Lower leg skin (tissue), 4 donors: ENCODE data around the gene FAM227A. TPM values are rescaled to one million over a fixed set of nuclear protein-coding genes. Genes with fewer than 3 reads are reported as not detected.

Experiments
- DNase-seq, 2 donors: peaks; one replicate each; pipeline ENCODE4 v3.0.0-alpha.2; 2019; ENCODE audit warnings: low spot score in 2 of 2
- H3K4me3 ChIP-seq: fragments of 200-600 bp; sonication (generic); 2 replicates; pipeline ENCODE4 v1.5.1; 2017; ENCODE audit warnings: mild to moderate bottlenecking, low read depth; ENCODE audit not compliant: poor library complexity, severe bottlenecking
- POLR2A ChIP-seq, 2 donors: fragments of 450-650 bp; IDR thresholded peaks; one replicate each; pipeline ENCODE4 v1.6.1; 2016 to 2017; ENCODE audit warnings: antibody characterized with exemption in 2 of 2, mild to moderate bottlenecking in 1 of 2, moderate library complexity in 1 of 2
- WGBS, 2 donors: methylation state at CpG; one replicate each; pipeline ENCODE4 v1.1.5; 2018; 5-methylcytosine and 5-hydroxymethylcytosine counted together
- intact Hi-C: fragments of 100-400 bp; cut with DNase I; formaldehyde crosslinking; loops from one replicate; pipeline ENCODE4 v1.15.0; 2023; ENCODE audit warnings: low total_unique reads
- total RNA-seq, 4 donors: library from RNA; depleted of rRNA; stranded (reverse); fragments of >200 nt; gene quantifications; one replicate each; pipeline ENCODE4 v1.1.0, GENCODE V29; 2016
- TF ChIP-seq, protein P1 (sequence below), 3 donors: fragments of 450-650 bp; IDR thresholded peaks; one replicate each; pipeline ENCODE4 v1.5.1; 2016; ENCODE audit warnings: antibody characterized with exemption in 3 of 3, mild to moderate bottlenecking in 3 of 3, moderate library complexity in 2 of 3

FAM227A gene
- total RNA-seq, 4 donors from 2014 or later = 0.97 to 3.9 (median 2.4) TPM

DNA sequence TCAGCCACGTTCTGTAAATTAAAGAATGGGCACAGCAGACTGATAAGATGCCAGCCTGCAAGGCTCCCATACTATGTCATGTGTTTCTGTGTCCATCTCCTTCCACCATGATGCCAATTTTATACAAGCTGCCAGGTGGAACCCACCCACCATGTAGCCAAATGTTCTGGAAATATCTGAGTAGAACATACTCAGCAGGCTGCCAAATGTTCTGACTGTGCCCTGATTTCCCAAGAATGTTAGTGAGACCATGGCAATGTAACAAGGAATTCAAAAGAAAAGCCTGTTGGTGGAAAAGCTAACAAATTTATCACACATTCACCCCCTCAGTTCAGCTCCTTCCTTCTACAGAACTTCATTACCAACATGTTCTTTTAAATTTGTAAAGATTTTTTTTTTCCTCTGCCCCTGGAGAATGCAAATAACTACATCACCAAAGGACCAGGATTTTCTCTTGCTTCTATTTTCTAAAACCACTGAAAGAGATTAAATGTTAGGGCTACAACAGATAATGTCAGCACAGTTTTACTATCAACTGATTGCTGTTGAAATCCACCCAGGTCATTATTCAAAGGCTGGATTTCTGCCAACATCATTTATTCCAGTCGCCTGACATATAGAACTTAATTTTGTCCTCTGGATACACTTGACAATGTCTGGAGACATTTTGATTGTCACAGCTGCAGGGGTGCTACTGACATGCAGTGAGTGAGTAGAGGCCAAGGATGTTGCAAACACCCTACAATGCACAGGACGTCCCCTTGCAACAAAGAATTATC lies 89.3 kb downstream of the FAM227A start:
- WGBS, 2 donors = 68 to 73% methylated on average over 3 of the region's 3 CpGs
- DNase-seq = no peak
- intact Hi-C loops = loop anchor here (2.0 kb wide), 1 partner anchor 34 kb away; no protein-coding TSS in a partner anchor
- no peak for TF ChIP-seq POLR2A (IDR thresholded peaks at IDR 0.05)
- TF ChIP-seq, protein P1, sequence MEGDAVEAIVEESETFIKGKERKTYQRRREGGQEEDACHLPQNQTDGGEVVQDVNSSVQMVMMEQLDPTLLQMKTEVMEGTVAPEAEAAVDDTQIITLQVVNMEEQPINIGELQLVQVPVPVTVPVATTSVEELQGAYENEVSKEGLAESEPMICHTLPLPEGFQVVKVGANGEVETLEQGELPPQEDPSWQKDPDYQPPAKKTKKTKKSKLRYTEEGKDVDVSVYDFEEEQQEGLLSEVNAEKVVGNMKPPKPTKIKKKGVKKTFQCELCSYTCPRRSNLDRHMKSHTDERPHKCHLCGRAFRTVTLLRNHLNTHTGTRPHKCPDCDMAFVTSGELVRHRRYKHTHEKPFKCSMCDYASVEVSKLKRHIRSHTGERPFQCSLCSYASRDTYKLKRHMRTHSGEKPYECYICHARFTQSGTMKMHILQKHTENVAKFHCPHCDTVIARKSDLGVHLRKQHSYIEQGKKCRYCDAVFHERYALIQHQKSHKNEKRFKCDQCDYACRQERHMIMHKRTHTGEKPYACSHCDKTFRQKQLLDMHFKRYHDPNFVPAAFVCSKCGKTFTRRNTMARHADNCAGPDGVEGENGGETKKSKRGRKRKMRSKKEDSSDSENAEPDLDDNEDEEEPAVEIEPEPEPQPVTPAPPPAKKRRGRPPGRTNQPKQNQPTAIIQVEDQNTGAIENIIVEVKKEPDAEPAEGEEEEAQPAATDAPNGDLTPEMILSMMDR (IDR thresholded peaks at IDR 0.05) = no peak
- no peak overlapping the region for H3K4me3 ChIP-seq

DNA sequence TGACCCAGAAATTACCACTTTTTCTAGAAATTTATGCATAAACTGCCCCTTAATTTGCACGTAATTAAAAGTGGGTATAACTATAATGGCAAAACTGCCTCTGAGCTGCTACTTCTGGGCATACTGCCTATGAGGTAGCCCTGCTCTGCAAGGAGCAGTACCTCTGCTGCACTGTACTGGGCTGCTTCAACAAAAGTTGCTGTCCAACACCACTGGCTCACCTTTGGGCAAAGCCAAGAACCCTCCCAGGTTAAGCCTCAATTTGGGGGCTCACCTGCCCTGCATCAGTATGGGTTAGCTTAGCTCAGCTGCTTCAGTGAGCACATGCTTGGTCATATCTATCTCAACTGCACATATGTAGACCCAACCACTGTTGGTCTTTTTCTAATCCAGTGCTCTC lies 90.8 kb downstream of the FAM227A start:
- TF ChIP-seq, protein P1 (IDR thresholded peaks at IDR 0.05) = no peak
- TF ChIP-seq POLR2A (IDR thresholded peaks at IDR 0.05) = no peak
- WGBS, 2 donors = 94 to 100% methylated on average over 1 of the region's 1 CpG
- DNase-seq = no peak
- intact Hi-C loops = no loop called here
- no peak overlapping the region for H3K4me3 ChIP-seq

DNA sequence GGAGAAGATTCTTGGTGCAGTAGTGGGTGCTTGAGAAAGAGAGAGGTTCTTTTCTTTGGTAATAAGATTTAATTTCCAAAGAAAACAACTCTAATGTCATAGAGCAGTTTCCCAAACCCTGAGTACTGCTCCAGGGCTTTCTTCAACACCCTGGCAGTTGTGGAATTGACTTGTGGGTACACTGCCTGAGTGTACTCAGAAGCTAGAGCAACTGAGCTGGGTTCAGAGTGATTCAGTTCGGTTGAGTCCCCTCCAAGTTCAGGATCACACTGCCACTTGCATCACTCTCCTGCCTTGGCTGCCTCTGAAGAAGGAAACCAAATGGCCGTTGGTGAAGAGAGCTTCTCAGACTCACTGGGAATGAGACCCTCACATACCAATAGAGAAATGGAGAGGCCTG lies 91.5 kb downstream of the FAM227A start:
- TF ChIP-seq POLR2A (IDR thresholded peaks at IDR 0.05) = no peak
- TF ChIP-seq, protein P1 (IDR thresholded peaks at IDR 0.05) = no peak
- no peak overlapping the region for H3K4me3 ChIP-seq
- intact Hi-C loops = no loop called here
- 89 to 97% methylated on average over 2 of the region's 2 CpGs for WGBS, 2 donors
- DNase-seq = no peak

DNA sequence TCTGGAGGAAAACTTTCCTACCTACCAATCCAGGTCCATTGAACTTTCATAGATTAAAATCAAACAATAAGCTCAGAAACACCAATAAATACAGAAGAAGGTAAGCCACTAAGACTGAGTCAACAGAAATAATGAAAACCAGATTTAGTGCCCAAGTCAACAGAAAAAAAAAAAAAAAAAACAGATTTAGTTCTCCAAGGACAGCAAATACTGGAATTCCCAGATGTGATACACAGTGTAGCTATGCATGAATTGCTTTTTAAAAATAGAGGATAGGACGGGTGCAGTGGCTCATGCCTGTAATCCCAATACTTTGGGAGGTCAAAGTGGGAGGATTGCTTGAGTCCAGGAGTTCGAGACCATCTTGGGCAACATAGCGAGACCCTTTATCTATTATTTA lies 101.9 kb downstream of the FAM227A start:
- no peak overlapping the region for H3K4me3 ChIP-seq
- intact Hi-C loops = no loop called here
- WGBS, 2 donors = 85 to 87% methylated on average over 3 of the region's 3 CpGs
- TF ChIP-seq POLR2A (IDR thresholded peaks at IDR 0.05) = no peak
- TF ChIP-seq, protein P1 (IDR thresholded peaks at IDR 0.05) = no peak
- DNase-seq = no peak

DNA sequence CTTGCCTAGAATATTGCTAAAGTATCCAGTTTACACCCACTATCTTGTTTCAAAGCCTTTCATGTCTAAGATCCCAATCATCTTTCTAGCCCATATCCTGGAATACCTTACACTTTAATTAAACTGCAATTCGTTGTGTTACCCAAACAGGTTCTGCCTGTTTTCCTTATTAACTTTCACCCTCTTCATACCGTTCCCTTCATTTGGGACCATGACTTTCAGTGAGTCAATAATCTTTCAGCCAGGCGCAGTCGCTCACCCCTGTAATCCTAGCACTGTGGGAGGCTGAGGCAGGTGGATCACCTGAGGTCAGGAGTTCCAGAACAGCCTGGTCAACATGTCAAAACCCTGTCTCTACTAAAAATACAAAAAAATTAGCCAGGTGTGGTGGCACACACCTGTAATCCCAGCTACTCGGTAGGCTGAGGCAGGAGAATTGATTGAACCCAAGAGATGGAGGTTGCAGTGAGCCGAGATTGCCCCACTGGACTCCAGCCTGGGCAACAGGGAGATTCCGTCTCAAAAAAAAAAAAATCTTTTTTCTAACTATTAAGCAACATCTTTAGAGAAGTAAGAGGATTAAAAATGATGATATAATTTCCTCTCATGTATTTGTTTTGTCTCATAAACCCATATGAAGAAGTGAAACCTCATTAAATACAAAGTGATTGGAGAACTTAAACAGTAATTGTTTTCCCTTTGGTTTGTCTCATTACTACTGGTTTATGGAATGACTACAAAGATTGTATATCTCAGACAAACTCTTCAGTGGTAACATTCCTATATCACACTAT lies 106.9 kb downstream of the FAM227A start:
- intact Hi-C loops = no loop called here
- 65 to 75% methylated on average over 7 of the region's 7 CpGs for WGBS, 2 donors
- no peak overlapping the region for H3K4me3 ChIP-seq
- DNase-seq = no peak
- no peak for TF ChIP-seq POLR2A (IDR thresholded peaks at IDR 0.05)
- TF ChIP-seq, protein P1 (IDR thresholded peaks at IDR 0.05) = no peak
